Ovary (tissue), 9 donors: ENCODE data around the gene TPM4. TPM values are rescaled to one million over a fixed set of nuclear protein-coding genes. Genes with fewer than 3 reads are reported as not detected.

Experiments
- DNase-seq, 5 donors: peaks; one replicate each; pipeline ENCODE4 v3.0.0-alpha.2; 2019 to 2020
- H3K27ac ChIP-seq, 2 donors: fragments of 200-600 bp; one replicate each; pipeline versions ENCODE4 v1.5.1 to v1.8.0; 2019 to 2022
- H3K27me3 ChIP-seq: fragments of 200-600 bp; one replicate; pipeline ENCODE4 v1.8.0; 2022
- H3K36me3 ChIP-seq: fragments of 200-600 bp; sonication (generic); one replicate; pipeline ENCODE4 v1.5.1; 2019
- H3K4me1 ChIP-seq: one replicate; pipeline ENCODE4 v1.8.1; 2013; ENCODE audit warnings: mild to moderate bottlenecking, moderate library complexity; ENCODE audit not compliant: insufficient read depth
- H3K4me3 ChIP-seq: fragments of 200-600 bp; sonication (generic); one replicate; pipeline ENCODE4 v1.5.1; 2017
- H3K9me3 ChIP-seq, 2 donors: fragments of 200-600 bp in 1 of 2; sonication (generic) in 1 of 2; one replicate each; pipeline versions ENCODE4 v1.5.1 to v1.8.1; 2013 to 2019; ENCODE audit warnings: mild to moderate bottlenecking in 1 of 2, moderate library complexity in 1 of 2
- CTCF ChIP-seq, 3 donors: fragments of 450-650 bp in 2 of 3; fragments of 200-600 bp in 1 of 3; IDR thresholded peaks; one replicate each; pipeline versions ENCODE4 v1.5.1 to v1.8.0; 2016 to 2022; ENCODE audit warnings: antibody characterized with exemption in 3 of 3, mild to moderate bottlenecking in 1 of 3
- EP300 ChIP-seq: sonication (generic); formaldehyde crosslinking; IDR thresholded peaks from one replicate; pipeline ENCODE4 v1.6.1; 2017; ENCODE audit warnings: antibody characterized with exemption
- POLR2A ChIP-seq: fragments of 450-650 bp; IDR thresholded peaks from one replicate; pipeline ENCODE4 v1.6.1; 2017; ENCODE audit warnings: antibody characterized with exemption, mild to moderate bottlenecking, moderate library complexity
- WGBS, 3 donors: extraction: QIAGEN DNeasy Blood & Tissue Kit in 1 of 3; methylation state at CpG; one replicate each; pipeline versions ENCODE4 v1.1.5 to v1.1.7; 2013 to 2017; 5-methylcytosine and 5-hydroxymethylcytosine counted together
- intact Hi-C, 4 donors: fragments of 100-400 bp; cut with DNase I; formaldehyde crosslinking; loops; one replicate each; pipeline versions ENCODE4 v1.11.0 to v1.15.1; 2022 to 2023
- polyA plus RNA-seq, 2 donors: library from polyadenylated mRNA; stranded (reverse); fragments of 200-250 nt in 1 of 2; fragments of 350-450 nt in 1 of 2; fragmentation: Illumina TruSeq in 1 of 2; extraction: RNeasy Lipid Tissue Mini Kit (QIAGEN cat#74804) in 1 of 2; gene quantifications; one replicate each; pipeline ENCODE4 v1.2.3, GENCODE V29; 2013 to 2014
- total RNA-seq, 7 donors: library from RNA; depleted of rRNA in 2 of 7; stranded (reverse); fragments of >200 nt in 2 of 7; fragmentation: NEBNext Ultra II Directional in 3 of 7; extraction: Animal tissue kit (Norgen Biotek cat#: 25700) in 3 of 7; gene quantifications; one replicate each; pipeline versions ENCODE4 v1.1.0 to v1.2.4, GENCODE V29; 2016 to 2023
- donor health status: DM: no; HTN: no; CAD: no; lungs with moderate emphysema.
- donor health status: DM: no; HTN: no; CAD: no.
- donor health status: Bipolar disorder and iron deficiency.
- donor health status: DM: yes; HTN: yes; CAD: no.
- donor health status: DM: no; HTN: no; CAD: no.
- donor health status: DM: yes; HTN: yes; CAD: no.

The TPM4 gene
- total and polyA plus RNA-seq, 9 donors: 286 to 664 (median 554) TPM

DNA sequence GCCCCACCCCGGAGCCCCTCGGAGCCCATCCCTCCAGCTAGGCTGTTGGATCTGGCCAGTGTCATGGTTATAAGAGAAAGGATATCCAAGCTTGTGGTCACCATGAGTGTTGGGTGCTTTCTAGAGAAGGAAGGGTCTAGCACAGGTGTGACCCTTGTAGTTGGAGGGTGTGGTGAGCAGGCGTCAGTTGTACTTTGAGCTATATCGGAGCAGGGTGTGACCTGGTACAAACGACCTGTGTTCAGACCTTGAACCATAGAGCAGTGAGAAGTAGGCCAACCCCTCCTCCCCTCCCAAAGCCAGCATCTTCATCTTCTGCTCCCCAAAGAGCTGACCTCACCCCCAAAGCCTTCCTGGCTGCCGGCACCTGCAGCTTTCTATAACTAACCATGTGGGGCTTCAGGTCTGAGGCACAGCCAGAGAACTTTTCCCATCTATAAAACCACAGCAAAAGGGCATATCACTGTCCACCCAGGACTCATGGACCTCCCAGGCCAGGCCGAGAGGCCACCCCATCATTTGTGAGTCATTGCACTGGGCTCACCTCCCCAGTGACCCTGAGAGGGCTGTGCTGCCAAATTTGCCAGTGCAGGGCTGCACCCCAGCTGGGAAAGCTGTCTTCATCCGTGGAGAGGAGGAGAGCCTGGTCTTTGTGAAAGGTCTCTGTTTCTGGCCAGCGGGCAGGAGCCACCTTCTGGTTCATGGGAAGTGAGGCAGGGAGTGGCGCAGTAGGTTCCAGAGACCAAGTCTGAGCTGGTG, 49.6 kb downstream of the TPM4 start:
- TF ChIP-seq CTCF (IDR thresholded peaks at IDR 0.05): no peak
- intact Hi-C loops: no loop called here
- DNase-seq: no peak
- no peaks in the 10 kb centered on the region for H3K4me1 ChIP-seq
- H3K27me3 ChIP-seq: no peaks in the 10 kb centered on the region
- H3K27ac ChIP-seq: no peak overlapping the region
- no peaks in the 10 kb centered on the region for H3K9me3 ChIP-seq
- WGBS, 3 donors: 65 to 74% (median 68%) methylated on average over 10 of the region's 10 CpGs
- H3K36me3 ChIP-seq: no peaks in the 10 kb centered on the region
- H3K4me3 ChIP-seq: no peak overlapping the region

DNA sequence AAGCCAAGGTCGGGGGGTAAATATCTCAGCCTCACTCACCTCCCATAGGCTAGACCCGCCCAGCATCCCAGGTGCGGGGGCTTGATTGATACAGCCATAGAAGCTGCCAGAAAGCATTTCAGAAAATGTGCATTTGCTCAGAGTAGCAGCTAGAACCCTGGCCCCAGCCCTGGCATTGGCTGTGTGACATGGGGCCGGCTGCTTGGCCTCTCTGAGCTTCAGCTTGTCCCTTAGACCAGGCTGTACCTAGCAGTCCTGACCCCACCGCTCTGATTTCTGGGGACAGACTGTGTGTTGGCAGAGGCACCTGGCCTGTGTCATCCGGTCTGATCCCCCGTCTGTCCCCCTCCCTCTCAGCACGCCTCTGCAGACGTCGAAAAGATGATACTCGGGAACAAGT, 50.8 kb downstream of the TPM4 start:
- H3K27me3 ChIP-seq: no peaks in the 10 kb centered on the region
- TF ChIP-seq CTCF (IDR thresholded peaks at IDR 0.05) (no peak), POLR2A (no peak), EP300 (no peak)
- H3K4me1 ChIP-seq: no peaks in the 10 kb centered on the region
- 80 to 85% (median 81%) methylated on average over 11 of the region's 11 CpGs for WGBS, 3 donors
- no peaks in the 10 kb centered on the region for H3K36me3 ChIP-seq
- intact Hi-C loops: no loop called here
- H3K27ac ChIP-seq: no peak overlapping the region
- DNase-seq: no peak
- no peaks in the 10 kb centered on the region for H3K9me3 ChIP-seq
- H3K4me3 ChIP-seq: no peak overlapping the region

- DNase-seq: no peak
- Histone ChIP-seq H3K4me3 (no peak overlapping the region), H3K36me3 (no peaks in the 10 kb centered on the region), H3K4me1 (no peaks in the 10 kb centered on the region), H3K9me3 (no peaks in the 10 kb centered on the region), H3K27ac (no peak overlapping the region), H3K27me3 (no peaks in the 10 kb centered on the region)
- intact Hi-C loops: no loop called here
- WGBS, 3 donors: 87 to 91% (median 91%) methylated on average over 21 of the region's 21 CpGs
- TF ChIP-seq POLR2A (no peak), EP300 (no peak), CTCF (IDR thresholded peaks at IDR 0.05) (no peak)
Measured at GRCh38 chr19:16127776-16128371, 51.6 kb downstream of the TPM4 start.

DNA sequence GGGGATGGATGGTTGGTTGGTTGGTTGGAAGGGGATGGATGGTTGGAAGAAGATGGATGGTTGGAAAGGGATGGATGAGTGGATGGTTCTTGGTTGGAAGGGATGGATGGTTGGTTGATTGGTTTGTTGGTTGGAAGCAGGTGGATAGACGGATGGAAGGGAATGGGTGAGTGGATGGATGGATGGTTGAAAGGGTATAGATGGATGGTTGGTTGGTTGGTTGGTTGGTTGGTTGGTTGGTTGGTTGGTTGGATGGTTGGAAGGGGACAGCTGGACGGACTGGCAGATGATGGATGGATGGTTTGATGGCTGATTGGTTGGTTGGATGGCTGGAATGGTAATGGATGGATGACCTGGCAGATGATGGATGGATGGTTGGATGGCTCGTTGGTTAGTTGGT, 55.4 kb downstream of the TPM4 start:
- Histone ChIP-seq H3K27ac (no peak overlapping the region), H3K9me3 (no peaks in the 10 kb centered on the region), H3K27me3 (no peaks in the 10 kb centered on the region), H3K36me3 (no peaks in the 10 kb centered on the region), H3K4me1 (peaks cover 2% of the 10 kb centered on the region), H3K4me3 (no peak overlapping the region)
- no peak for DNase-seq
- WGBS, 3 donors: 78 to 96% (median 94%) methylated on average over 3 of the region's 3 CpGs
- TF ChIP-seq CTCF (IDR thresholded peaks at IDR 0.05) (no peak), EP300 (no peak), POLR2A (no peak)
- intact Hi-C loops: no loop called here
